ENCODE results near the gene HSD17B2. TPM values are rescaled to one million over a fixed set of nuclear protein-coding genes. Genes with fewer than 3 reads are reported as not detected.

HSD17B2 gene
- total and polyA plus RNA-seq, 2 of the 4 experiments (the other 2 are of a cell fraction): 0.12 to 0.18 TPM

DNA sequence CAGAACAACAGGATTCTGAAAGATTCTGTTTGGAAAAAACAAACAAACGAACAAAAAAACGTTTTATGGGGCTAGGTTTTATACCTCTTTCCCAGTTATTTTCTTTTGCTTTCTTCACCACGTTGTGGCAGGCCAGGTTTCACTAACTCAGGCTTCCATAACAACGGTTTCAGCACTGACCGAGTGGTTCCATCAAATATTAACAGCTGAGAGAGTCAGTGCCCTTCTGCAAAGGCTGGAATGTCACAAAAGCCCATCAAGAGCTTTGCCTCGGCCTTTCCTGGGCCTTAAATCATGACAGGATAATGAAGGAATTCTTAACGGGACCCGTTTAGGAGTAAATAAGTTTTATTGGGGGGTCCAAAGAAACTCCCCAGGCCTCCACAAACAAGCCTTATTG lies 100.8 kb downstream of the HSD17B2 start:
- no peak overlapping the region for H2BK120ac ChIP-seq (ENCODE audit: low read depth, low read length)
- no peaks in the 10 kb centered on the region for H3K9me1 ChIP-seq (ENCODE audit: insufficient read depth, low read length)
- no peak overlapping the region for H3K18ac ChIP-seq (ENCODE audit: low read depth, low read length)
- no peaks in the 10 kb centered on the region for H4K20me1 ChIP-seq (ENCODE audit: insufficient read depth, low read length)
- peaks cover 1% of the 10 kb centered on the region; the same call in 1 of the 2 replicates for H3K4me1 ChIP-seq (ENCODE audit: control insufficient read depth, insufficient read depth, low read length)
- ChIA-PET CTCF (no interaction called here), POLR2A (ENCODE audit: unreplicated experiment) (no interaction called here)
- H3K9ac ChIP-seq (ENCODE audit: low read depth, low read length): no peak overlapping the region
- in situ Hi-C loops (cut with MboI; ENCODE audit: low sequenced_read_pairs): no loop called here
- no peak overlapping the region for H3K14ac ChIP-seq (replicated peaks; ENCODE audit: low read depth, low read length)
- H4K91ac ChIP-seq (ENCODE audit: insufficient read depth, low read depth, low read length): no peak overlapping the region
- no peak for TF ChIP-seq SMC3 (IDR thresholded peaks at IDR 0.05; ENCODE audit: low read depth, low read length)
- TF ChIP-seq, protein P1, sequence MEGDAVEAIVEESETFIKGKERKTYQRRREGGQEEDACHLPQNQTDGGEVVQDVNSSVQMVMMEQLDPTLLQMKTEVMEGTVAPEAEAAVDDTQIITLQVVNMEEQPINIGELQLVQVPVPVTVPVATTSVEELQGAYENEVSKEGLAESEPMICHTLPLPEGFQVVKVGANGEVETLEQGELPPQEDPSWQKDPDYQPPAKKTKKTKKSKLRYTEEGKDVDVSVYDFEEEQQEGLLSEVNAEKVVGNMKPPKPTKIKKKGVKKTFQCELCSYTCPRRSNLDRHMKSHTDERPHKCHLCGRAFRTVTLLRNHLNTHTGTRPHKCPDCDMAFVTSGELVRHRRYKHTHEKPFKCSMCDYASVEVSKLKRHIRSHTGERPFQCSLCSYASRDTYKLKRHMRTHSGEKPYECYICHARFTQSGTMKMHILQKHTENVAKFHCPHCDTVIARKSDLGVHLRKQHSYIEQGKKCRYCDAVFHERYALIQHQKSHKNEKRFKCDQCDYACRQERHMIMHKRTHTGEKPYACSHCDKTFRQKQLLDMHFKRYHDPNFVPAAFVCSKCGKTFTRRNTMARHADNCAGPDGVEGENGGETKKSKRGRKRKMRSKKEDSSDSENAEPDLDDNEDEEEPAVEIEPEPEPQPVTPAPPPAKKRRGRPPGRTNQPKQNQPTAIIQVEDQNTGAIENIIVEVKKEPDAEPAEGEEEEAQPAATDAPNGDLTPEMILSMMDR (conservative IDR thresholded peaks at IDR 0.05; ENCODE audit: low read depth, low read length): no peak
- no peak for TF ChIP-seq CEBPB (IDR thresholded peaks at IDR 0.05; ENCODE audit: low read depth, low read length)
- TF ChIP-seq, protein P2, sequence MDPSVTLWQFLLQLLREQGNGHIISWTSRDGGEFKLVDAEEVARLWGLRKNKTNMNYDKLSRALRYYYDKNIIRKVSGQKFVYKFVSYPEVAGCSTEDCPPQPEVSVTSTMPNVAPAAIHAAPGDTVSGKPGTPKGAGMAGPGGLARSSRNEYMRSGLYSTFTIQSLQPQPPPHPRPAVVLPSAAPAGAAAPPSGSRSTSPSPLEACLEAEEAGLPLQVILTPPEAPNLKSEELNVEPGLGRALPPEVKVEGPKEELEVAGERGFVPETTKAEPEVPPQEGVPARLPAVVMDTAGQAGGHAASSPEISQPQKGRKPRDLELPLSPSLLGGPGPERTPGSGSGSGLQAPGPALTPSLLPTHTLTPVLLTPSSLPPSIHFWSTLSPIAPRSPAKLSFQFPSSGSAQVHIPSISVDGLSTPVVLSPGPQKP (IDR thresholded peaks at IDR 0.05; ENCODE audit: borderline replicate concordance, low read depth, low read length): no peak
- no peak for TF ChIP-seq MAFK (IDR thresholded peaks at IDR 0.05; ENCODE audit: low read depth, low read length)
- TF ChIP-seq FOS (IDR thresholded peaks at IDR 0.05; ENCODE audit: low read depth, low read length): no peak
- TF ChIP-seq RAD21 (IDR thresholded peaks at IDR 0.05; ENCODE audit: low read length): no peak
- no peak for TF ChIP-seq MAZ (IDR thresholded peaks at IDR 0.05; ENCODE audit: borderline replicate concordance, low read depth, low read length)
- H3K27ac ChIP-seq (ENCODE audit: insufficient read depth, low read length): no peak overlapping the region
- H2BK20ac ChIP-seq (ENCODE audit: low read depth, low read length): no peak overlapping the region
- no peak overlapping the region for H3K4me2 ChIP-seq (ENCODE audit: low read depth, low read length)
- 89% methylated on average over 5 of the region's 8 CpGs; no CpG with 5 or more reads in 1 of the 2 experiments for WGBS, 2 experiments (ENCODE audit: extremely low coverage in 2 of 2, insufficient read length in 1 of 2)
- H4K8ac ChIP-seq (ENCODE audit: low read depth in 2 of 2, low read length in 2 of 2): no peak overlapping the region
- dilution Hi-C loops (cut with HindIII; ENCODE audit: low sequenced_read_pairs, unreplicated experiment): no loop called here
- ATAC-seq (ENCODE audit: low read depth) (no peak), DNase-seq (no peak)
- no peak overlapping the region for H2AK5ac ChIP-seq (ENCODE audit: low read depth, low read length)
- no peaks in the 10 kb centered on the region for H3K79me1 ChIP-seq (ENCODE audit: low read depth in 1 of 2, low read length in 2 of 2)
- no peak overlapping the region for H3K4me3 ChIP-seq (ENCODE audit: insufficient read depth, low read depth, low read length)
- H2AFZ ChIP-seq (replicated peaks; ENCODE audit: low read length, poor library complexity): no peak overlapping the region
- peaks cover 18% of the 10 kb centered on the region for H3K36me3 ChIP-seq (ENCODE audit: control insufficient read depth, insufficient read depth, low read length)
- BruUV-seq (replicated peaks): no TSS peak
- no peaks in the 10 kb centered on the region for H3K9me3 ChIP-seq (ENCODE audit: control insufficient read depth, insufficient read depth, low read length)
- no peak overlapping the region for H3K4ac ChIP-seq (ENCODE audit: low read depth, low read length)
- no peaks in the 10 kb centered on the region for H3K27me3 ChIP-seq (ENCODE audit: control insufficient read depth, insufficient read depth, low read length)
- no peak overlapping the region for H2AK9ac ChIP-seq (replicated peaks; ENCODE audit: low read depth, low read length, poor library complexity)
- H4K5ac ChIP-seq (ENCODE audit: low read depth, low read length): no peak overlapping the region
- intact Hi-C loops (cut with micrococcal nuclease): no loop called here
- no peak overlapping the region for H2BK15ac ChIP-seq (ENCODE audit: low read depth, low read length)
- no peak overlapping the region for H3K23ac ChIP-seq (ENCODE audit: low read depth, low read length)
- H2BK5ac ChIP-seq (ENCODE audit: low read depth, low read length, poor library complexity, severe bottlenecking): no peak overlapping the region
- no peak overlapping the region for H3K56ac ChIP-seq (ENCODE audit: extremely low read depth, insufficient read depth, low read length)

Measured in IMR-90 (cell line).